ENCODE results near the gene SPATA18.
A peak's percentile ranks its signal among the peaks of the same experiment; 100 is the strongest.

The SPATA18 gene, protein sequence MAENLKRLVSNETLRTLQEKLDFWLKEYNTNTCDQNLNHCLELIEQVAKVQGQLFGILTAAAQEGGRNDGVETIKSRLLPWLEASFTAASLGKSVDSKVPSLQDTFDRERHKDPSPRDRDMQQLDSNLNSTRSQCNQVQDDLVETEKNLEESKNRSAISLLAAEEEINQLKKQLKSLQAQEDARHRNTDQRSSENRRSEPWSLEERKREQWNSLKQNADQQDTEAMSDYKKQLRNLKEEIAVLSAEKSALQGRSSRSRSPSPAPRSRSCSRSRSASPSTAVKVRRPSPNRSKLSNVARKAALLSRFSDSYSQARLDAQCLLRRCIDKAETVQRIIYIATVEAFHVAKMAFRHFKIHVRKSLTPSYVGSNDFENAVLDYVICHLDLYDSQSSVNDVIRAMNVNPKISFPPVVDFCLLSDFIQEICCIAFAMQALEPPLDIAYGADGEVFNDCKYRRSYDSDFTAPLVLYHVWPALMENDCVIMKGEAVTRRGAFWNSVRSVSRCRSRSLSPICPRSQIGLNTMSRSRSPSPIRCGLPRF

GRCh38 chr4:52051213-52051614 is at the start of gene SPATA18:
SPATA18 (plus strand) TSS chr4:52051304; CDS start chr4:52051705, 401 bp downstream.
- no peak for DNase-seq

DNA sequence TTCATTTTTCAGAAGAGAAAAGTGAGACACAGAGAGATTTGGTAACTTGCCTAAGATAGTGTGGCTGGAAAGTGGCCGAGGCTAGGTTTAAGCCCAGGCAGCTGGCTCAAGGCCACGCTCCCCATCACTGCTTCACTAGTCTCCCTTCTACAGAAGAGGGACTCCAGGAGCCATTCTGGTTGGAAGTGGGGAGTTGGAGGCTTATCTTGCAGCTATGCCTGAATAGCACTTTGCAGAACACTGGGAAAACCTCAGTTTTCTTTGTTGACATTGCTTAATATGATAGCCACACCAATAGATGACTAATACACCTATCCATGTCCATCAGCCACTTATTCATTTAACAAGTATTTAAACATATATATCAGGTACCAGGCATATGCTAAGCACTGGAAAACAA is 49.5 kb upstream of the SPATA18 start:
- DNase-seq = no peak

- no peak for DNase-seq
Observed at GRCh38 chr4:52004414-52004813, 46.7 kb upstream of the SPATA18 start.

GRCh38 chr4:52005604-52006273 is 45.4 kb upstream of the SPATA18 start:
- no peak for DNase-seq

DNA sequence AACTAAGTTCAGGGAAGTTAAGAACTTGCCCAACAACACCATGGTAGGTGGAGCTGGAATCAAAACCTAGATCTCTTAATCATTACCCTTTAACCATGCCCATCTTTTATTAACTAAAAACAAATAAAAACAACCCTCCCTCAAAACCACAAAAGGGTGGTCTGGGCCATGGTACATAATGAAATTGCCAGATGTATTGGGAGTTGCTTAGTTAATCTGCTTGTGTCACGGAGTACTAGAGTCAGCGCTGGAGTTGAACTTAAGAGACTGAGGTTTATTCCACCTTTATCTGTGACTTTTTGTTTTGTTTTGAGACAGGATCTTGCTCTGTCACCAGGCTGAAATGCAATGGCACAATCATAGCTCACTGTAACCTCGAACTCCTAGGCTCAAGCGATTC is 44.2 kb upstream of the SPATA18 start:
- DNase-seq = no peak

- no peak for DNase-seq
Observed at GRCh38 chr4:52010986-52011385, 40.1 kb upstream of the SPATA18 start.

DNA sequence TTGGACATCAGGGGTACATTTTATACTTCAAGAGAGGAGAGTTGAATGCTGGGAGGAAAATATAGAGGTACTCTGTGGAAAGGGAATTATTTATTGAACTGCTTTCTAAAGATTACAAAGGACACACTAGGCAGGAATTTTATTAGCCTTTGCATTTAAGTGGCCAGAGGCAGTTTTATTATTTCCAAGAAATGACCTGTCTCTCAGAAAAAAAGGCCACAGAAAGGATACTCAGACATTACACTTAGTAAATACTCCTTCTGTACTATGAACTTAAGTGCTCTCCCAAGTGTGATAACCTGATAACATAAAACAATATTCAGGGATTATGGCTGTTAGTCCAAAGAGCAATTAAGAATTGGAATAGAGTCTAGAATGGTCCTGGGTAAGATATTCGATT is 38.5 kb upstream of the SPATA18 start:
- DNase-seq = no peak

GRCh38 chr4:52014903-52015302 is 36.2 kb upstream of the SPATA18 start:
- no peak for DNase-seq

DNA sequence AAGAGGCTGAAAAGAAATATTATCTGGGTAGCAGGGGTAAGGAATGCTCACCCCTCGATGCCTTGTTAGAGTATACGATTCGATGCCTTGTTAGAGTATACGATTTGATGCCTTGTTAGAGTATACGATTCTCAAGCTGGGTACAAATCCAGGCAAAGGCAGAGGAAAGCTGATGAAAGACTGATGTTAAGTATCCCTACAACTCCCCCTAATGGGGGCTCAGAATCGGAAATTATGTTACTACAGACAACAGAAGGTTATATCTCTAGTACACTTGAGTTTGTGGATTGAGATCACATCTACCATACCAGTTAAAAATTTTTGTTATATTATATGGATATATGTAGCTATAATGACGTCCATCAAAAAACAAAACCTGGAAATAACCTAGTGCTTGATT is 35.7 kb upstream of the SPATA18 start:
- DNase-seq = no peak

GRCh38 chr4:52016981-52017380 is 34.1 kb upstream of the SPATA18 start:
- no peak for DNase-seq

DNA sequence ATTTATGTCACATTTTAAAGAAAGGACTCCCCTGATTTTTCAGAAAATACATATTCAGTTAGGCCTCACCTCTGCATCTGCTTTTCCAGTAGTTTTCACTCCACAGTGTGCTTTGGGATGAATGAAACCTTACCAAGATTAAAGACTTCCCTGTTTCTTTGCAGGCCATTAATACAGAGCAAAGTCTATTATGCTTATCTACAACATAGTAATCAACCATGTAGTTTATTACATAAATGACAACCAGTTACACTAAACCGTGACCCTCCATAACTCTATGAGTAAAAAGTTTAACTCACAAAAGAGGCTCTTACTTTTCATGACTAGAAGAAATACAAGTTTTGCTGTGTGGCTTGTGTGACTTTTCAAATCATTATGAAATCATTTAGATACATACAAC is 33.3 kb upstream of the SPATA18 start:
- DNase-seq = no peak

DNA sequence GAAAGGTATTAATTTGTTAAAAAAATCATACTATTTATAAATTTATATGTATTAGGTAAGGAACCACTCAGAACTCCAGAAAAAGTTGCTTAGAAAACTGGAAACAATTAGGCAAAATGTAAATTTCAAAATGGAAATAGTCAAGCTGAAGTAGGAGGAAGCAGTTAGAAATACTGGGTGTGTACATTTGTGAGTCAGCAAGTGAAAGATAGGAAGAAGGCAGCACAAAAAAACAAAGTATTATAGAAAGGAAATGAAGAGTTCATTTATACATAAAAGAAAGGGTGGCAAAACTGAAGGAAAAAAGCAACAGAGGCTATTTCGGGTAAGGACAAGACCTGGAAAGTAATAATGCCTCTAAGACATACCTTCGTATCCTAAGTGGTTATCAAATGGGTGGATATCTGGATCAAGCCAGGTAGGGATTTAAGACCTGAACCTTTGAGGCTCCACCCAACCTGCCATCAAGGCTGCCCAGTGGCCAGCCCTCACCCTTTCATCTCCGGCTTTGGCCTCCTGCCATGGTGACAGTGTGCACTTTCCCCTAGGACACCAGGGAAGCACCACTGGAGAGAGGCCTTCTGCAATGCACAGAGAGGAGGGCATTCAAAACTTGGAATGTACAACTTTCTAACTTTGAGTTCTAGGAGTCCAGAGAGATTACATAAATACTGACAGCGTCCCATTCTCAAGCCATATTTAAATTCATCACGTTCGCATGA is 31.0 kb upstream of the SPATA18 start, which contains the start of gene LRRC66:
Gene LRRC66, minus strand, starts transcription at position 428 of the 722 bp plus-strand sequence. CDS start 2,750 bp downstream, outside the sequence.
- no peak for DNase-seq

GRCh38 chr4:52028970-52029369 is 22.1 kb upstream of the SPATA18 start:
- no peak for DNase-seq

DNA sequence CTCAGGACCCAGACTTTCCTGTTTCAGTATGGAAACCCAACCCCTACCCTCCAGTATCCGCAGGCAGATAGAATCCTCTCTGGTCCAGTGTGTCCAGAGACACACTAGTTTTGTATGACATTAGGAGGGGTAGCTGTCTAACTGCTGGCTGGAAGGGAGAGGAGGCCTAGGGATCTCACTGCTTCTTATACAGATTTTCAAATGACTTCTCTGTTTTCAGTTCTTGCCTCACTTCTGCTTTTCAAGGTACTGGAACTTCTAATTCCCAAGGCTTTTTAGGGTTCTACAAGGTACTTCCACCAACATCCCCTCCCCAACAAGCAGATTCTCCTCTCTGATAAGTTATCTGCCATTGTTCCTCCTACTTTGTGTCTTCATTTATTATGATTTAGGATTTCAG is 19.1 kb upstream of the SPATA18 start:
- DNase-seq = no peak

DNA sequence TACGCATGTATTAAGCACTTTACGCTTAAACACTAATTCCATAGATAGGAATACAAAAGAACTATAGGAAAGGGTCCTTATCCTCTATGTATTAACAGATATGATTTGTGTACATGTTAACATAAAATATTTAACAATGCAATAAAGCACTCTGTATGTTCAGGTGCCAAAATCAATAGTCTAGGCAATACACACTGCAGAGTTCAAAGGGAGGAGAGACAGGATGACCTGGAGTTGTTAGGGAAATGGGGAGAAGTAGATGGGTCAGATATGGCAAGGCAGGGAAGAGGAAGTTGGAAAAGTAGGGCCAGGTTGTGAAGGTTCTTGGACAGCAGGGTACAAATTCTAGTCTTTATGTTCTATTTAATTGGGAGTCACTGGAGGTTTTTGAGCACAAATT is 15.9 kb upstream of the SPATA18 start:
- DNase-seq = no peak

- DNase-seq = no peak
Observed at GRCh38 chr4:52036886-52037530, 14.1 kb upstream of the SPATA18 start.

- DNase-seq = peak in 11 of 14 donors; percentile 43 to 82 (median 76)
Observed at GRCh38 chr4:52037689-52038102, 13.4 kb upstream of the SPATA18 start.

- DNase-seq = peak in 13 of 14 donors; percentile 47 to 86 (median 74)
Observed at GRCh38 chr4:52038103-52038912, 12.8 kb upstream of the SPATA18 start, which contains the start of gene SGCB. SGCB (minus strand) TSS chr4:52038299; CDS start chr4:52038259, 40 bp downstream.

DNA sequence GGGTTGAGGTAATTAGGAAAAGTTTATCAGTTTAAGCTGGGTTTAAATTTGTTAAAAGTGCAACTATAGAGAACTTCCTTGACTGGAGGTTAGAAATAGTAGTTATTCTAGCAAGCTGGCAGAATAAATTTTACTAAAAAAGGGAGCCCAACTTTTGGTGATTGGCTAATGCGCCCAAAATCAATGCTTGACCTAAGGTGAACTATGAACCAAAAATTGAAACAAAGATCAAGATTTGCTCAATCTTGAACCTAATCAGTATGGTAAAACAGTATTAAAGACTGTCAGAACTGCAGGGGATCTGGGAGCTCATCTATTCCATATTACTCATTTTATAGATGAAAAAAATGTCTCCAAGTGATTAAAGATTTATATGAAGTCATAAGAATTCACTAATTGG is 6.1 kb upstream of the SPATA18 start:
- DNase-seq = no peak

GRCh38 chr4:52049266-52049665 is 1.8 kb upstream of the SPATA18 start:
- no peak for DNase-seq

Data from C1 segment of cervical spinal cord (tissue), 14 donors.